ENCODE results near the gene PSME3.
"Not testable (repeated sequence)": the region's sequence is repeated elsewhere in the genome, so short reads cannot be mapped to it uniquely, and the experiment has no call there.

PSME3 gene

DNA sequence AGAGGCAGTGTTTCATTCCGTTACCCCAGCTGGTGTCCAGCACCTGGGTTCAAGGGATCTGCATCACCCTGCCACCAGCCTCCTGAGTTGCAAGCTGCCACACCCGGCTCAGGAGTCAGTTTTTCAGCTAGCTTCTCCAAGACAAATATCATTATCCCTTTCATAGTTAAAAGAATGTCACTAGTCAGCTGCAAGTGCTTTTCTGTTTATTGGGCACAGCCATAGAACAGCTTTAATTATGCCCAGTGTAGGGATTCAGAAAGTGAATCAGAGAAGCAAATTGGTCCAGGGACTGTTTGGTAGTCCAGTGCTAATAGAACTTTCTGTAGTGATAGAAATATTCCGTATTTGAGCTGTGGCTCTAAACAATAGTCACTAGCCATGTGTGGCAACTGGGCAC is 14.9 kb downstream of the PSME3 start:
- DNase-seq (ENCODE audit: low spot score in 2 of 2), result no peak
- Mint-ChIP-seq H3K27ac (ENCODE audit: low read depth) (no peak overlapping the region), H3K4me1 (peaks cover 9% of the 10 kb centered on the region), H3K36me3 (ENCODE audit: insufficient read depth) (peaks cover 7% of the 10 kb centered on the region), H3K9me3 (no peaks in the 10 kb centered on the region), H3K4me3 (no peak overlapping the region), H3K27me3 (peaks cover 10% of the 10 kb centered on the region)
- no peak for ATAC-seq (replicated peaks; ENCODE audit: extremely low read depth, poor library complexity, severe bottlenecking)

DNA sequence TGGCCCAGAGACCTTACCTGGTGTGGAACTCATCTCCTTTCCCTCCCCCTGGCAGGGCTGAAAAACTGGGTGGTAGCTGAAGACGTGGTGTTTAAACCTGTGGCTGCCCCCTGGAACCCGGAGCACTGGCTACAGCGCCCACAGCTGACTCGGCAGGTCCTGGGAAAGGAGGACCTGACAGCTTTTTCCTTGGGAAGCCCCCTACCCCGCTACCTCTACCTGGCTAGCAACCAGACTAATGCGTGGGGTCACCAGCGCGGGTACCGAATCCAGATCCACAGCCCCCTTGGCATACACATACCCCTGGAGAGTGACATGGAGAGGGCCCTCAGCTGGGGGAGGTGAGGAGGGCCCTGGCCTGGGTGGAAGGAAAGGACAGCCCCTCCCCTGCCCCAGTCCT is 15.8 kb downstream of the PSME3 start:
- H3K36me3 Mint-ChIP-seq (ENCODE audit: insufficient read depth), result peaks cover 1% of the 10 kb centered on the region
- ATAC-seq (replicated peaks; ENCODE audit: extremely low read depth, poor library complexity, severe bottlenecking) (no peak), DNase-seq (ENCODE audit: low spot score in 2 of 2) (no peak)
- H3K4me1 Mint-ChIP-seq, result peaks cover 9% of the 10 kb centered on the region
- H3K27me3 Mint-ChIP-seq, result peaks cover 19% of the 10 kb centered on the region
- no peaks in the 10 kb centered on the region for H3K9me3 Mint-ChIP-seq
- no peak overlapping the region for H3K27ac Mint-ChIP-seq (ENCODE audit: low read depth)
- H3K4me3 Mint-ChIP-seq, result no peak overlapping the region

DNA sequence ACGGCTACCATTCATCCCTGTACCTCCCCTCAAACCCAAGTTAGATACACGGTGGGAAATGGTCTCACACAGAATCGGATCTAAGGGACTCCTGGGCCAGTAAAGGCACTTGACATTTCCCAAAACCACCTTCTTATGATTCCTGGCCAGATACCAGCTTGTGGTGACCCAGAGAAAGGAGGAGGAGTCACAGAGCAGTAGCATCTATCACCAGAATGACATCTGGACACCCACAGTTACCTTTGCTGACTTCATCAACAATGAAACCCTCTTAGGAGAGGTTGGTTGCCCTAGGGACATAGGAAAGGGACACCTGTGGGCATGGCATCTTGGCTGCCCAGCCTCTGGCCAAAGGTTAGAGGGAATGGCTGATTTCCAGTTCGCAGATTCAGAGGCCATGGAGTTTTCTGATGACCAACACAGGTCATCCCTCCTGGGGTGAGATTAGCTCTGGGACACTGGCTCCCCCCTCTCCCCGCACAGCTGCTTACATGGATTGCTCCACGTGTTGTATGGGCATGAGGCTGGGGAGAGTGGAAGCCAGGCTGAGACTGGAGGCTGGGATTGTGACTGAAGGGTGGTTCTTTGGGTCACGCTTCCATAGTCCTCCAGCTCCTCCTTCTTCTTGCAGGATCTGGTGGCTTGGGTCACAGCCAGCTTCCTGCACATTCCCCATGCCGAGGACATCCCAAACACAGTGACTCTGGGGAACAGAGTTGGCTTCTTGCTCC is 16.4 kb downstream of the PSME3 start:
- Mint-ChIP-seq H3K4me3 (no peak overlapping the region), H3K27ac (ENCODE audit: low read depth) (no peak overlapping the region), H3K27me3 (peaks cover 25% of the 10 kb centered on the region), H3K36me3 (ENCODE audit: insufficient read depth) (peaks cover 1% of the 10 kb centered on the region), H3K9me3 (no peaks in the 10 kb centered on the region), H3K4me1 (peaks cover 9% of the 10 kb centered on the region)
- DNase-seq (ENCODE audit: low spot score in 2 of 2) (no peak), ATAC-seq (replicated peaks; ENCODE audit: extremely low read depth, poor library complexity, severe bottlenecking) (no peak)

DNA sequence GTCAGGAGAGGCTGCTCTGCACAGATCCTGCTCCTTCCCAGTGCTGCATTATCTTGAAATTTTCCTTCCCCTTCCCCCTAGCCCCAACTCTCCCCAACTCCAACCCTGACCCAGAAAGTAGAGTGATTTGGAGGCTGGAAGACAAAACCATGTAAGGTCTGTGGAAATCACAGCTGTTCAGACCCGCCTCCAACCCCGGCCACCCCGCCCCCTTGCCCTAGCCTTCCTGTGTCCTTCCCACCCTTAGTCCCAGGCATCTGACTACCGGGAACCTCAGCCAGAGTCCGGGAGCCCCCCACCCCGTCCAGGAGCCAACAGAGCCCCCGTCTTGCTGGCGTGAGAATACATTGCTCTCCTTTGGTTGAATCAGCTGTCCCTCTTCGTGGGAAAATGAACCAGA is 17.8 kb downstream of the PSME3 start, which contains the start of gene AOC3:
Gene AOC3 (plus strand): TSS at position 246 of the 400 bp plus-strand sequence. CDS start 145 bp downstream, at position 391.
- DNase-seq (ENCODE audit: low spot score in 2 of 2), result no peak
- H3K27ac Mint-ChIP-seq (ENCODE audit: low read depth), result no peak within 1 kb of the TSS
- H3K27me3 Mint-ChIP-seq, result peaks cover 25% of the 10 kb centered on the region
- peaks cover 2% of the 10 kb centered on the region for H3K4me1 Mint-ChIP-seq
- ATAC-seq (replicated peaks; ENCODE audit: extremely low read depth, poor library complexity, severe bottlenecking), result no peak
- H3K4me3 Mint-ChIP-seq, result no peak within 1 kb of the TSS
- H3K36me3 Mint-ChIP-seq (ENCODE audit: insufficient read depth), result peaks cover 1% of the 10 kb centered on the region
- H3K9me3 Mint-ChIP-seq, result no peaks in the 10 kb centered on the region

DNA sequence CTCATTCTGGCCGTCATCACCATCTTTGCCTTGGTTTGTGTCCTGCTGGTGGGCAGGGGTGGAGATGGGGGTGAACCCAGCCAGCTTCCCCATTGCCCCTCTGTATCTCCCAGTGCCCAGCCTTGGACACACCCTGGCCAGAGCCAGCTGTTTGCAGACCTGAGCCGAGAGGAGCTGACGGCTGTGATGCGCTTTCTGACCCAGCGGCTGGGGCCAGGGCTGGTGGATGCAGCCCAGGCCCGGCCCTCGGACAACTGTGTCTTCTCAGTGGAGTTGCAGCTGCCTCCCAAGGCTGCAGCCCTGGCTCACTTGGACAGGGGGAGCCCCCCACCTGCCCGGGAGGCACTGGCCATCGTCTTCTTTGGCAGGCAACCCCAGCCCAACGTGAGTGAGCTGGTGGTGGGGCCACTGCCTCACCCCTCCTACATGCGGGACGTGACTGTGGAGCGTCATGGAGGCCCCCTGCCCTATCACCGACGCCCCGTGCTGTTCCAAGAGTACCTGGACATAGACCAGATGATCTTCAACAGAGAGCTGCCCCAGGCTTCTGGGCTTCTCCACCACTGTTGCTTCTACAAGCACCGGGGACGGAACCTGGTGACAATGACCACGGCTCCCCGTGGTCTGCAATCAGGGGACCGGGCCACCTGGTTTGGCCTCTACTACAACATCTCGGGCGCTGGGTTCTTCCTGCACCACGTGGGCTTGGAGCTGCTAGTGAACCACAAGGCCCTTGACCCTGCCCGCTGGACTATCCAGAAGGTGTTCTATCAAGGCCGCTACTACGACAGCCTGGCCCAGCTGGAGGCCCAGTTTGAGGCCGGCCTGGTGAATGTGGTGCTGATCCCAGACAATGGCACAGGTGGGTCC is 18.4 kb downstream of the PSME3 start:
- not testable (repeated sequence) for DNase-seq (ENCODE audit: low spot score in 2 of 2); H3K4me3 Mint-ChIP-seq; H3K36me3 Mint-ChIP-seq (ENCODE audit: insufficient read depth); H3K27ac Mint-ChIP-seq (ENCODE audit: low read depth); H3K4me1 Mint-ChIP-seq; H3K9me3 Mint-ChIP-seq; ATAC-seq (replicated peaks; ENCODE audit: extremely low read depth, poor library complexity, severe bottlenecking)
- peaks cover 30% of the 10 kb centered on the region for H3K27me3 Mint-ChIP-seq

DNA sequence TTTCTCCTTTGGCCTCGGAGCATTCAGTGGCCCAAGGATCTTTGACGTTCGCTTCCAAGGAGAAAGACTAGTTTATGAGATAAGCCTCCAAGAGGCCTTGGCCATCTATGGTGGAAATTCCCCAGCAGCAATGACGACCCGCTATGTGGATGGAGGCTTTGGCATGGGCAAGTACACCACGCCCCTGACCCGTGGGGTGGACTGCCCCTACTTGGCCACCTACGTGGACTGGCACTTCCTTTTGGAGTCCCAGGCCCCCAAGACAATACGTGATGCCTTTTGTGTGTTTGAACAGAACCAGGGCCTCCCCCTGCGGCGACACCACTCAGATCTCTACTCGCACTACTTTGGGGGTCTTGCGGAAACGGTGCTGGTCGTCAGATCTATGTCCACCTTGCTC is 19.2 kb downstream of the PSME3 start:
- DNase-seq (ENCODE audit: low spot score in 2 of 2) (no peak), ATAC-seq (replicated peaks; ENCODE audit: extremely low read depth, poor library complexity, severe bottlenecking) (no peak)
- Mint-ChIP-seq H3K4me3 (no peak overlapping the region), H3K27ac (ENCODE audit: low read depth) (no peak overlapping the region), H3K9me3 (no peaks in the 10 kb centered on the region), H3K4me1 (no peaks in the 10 kb centered on the region), H3K36me3 (ENCODE audit: insufficient read depth) (no peaks in the 10 kb centered on the region), H3K27me3 (peaks cover 37% of the 10 kb centered on the region)

DNA sequence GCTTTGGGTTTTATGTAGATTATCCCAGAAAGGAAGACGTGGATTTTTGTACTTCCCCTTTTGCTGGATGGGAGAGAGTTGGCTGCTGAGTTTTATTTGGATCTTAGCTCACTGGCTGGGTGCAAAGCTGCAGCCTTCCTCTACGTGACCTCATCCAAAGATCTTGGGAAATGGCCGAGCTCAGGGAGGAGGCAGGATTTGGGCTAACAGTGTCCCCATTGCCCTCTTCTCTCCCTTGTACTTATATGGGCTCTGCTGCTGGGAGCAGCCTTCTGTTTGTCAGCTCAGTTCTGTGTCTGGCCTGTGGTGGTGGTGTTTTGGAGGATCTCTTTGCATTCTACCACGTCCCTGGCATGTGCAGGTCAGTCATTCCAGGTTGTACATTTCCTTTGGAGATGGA is 19.8 kb downstream of the PSME3 start:
- DNase-seq (ENCODE audit: low spot score in 2 of 2) (no peak), ATAC-seq (replicated peaks; ENCODE audit: extremely low read depth, poor library complexity, severe bottlenecking) (no peak)
- Mint-ChIP-seq H3K27me3 (peaks cover 39% of the 10 kb centered on the region), H3K4me1 (no peaks in the 10 kb centered on the region), H3K36me3 (ENCODE audit: insufficient read depth) (no peaks in the 10 kb centered on the region), H3K9me3 (no peaks in the 10 kb centered on the region), H3K27ac (ENCODE audit: low read depth) (no peak overlapping the region), H3K4me3 (no peak overlapping the region)

DNA sequence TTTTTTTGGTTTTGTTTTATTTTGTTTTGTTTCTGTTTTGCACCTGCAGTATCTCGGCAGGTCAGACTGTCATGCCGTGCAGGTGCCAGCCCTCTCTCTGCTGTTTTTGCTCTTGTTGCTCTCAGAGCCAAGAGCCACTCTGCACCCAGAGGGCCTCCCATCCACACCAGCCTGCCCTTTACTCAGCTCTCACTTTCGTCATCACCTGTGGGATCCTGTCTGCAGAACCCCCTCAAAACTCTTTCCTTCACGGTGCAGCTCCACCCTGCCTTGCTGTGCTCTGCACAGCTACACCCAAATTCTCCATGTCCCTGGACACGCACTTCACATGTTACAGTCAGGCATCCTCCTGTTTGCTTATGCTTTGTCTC is 20.4 kb downstream of the PSME3 start:
- peaks cover 44% of the 10 kb centered on the region for H3K27me3 Mint-ChIP-seq
- H3K36me3 Mint-ChIP-seq (ENCODE audit: insufficient read depth), result no peaks in the 10 kb centered on the region
- H3K9me3 Mint-ChIP-seq, result no peaks in the 10 kb centered on the region
- ATAC-seq (replicated peaks; ENCODE audit: extremely low read depth, poor library complexity, severe bottlenecking), result no peak
- no peak overlapping the region for H3K4me3 Mint-ChIP-seq
- no peak overlapping the region for H3K27ac Mint-ChIP-seq (ENCODE audit: low read depth)
- DNase-seq (ENCODE audit: low spot score in 2 of 2), result no peak
- no peaks in the 10 kb centered on the region for H3K4me1 Mint-ChIP-seq

DNA sequence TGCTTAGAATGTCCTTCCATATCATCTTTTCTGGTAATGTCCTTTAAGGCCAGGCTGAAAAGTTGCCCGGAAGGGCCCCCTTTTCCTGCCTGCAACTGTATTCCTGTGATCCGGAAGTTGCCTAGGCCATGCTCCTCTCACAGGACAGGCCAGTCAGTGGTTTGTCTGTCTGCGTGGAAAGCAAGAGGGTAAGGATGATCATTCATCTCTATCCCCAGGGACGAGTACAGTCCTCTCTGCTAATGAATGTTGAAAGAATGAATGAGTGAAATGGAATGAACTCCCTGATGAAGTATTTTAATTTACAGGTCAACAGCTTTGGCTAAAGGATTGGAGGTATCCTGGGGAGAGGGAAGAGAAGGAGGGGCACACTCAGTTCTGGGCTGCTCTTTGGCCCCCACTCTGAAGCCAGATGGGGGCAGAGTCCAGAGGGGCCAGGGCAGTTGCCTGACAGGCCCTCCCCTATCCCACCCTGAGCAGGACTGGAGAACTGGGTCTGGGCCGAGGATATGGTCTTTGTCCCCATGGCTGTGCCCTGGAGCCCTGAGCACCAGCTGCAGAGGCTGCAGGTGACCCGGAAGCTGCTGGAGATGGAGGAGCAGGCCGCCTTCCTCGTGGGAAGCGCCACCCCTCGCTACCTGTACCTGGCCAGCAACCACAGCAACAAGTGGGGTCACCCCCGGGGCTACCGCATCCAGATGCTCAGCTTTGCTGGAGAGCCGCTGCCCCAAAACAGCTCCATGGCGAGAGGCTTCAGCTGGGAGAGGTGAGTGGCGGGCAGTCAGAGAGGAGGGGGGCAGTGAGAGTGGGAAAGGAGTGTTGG is 21.0 kb downstream of the PSME3 start:
- Mint-ChIP-seq H3K4me1 (no peaks in the 10 kb centered on the region), H3K27ac (ENCODE audit: low read depth) (no peak overlapping the region), H3K4me3 (no peak overlapping the region), H3K9me3 (no peaks in the 10 kb centered on the region), H3K36me3 (ENCODE audit: insufficient read depth) (no peaks in the 10 kb centered on the region), H3K27me3 (peaks cover 44% of the 10 kb centered on the region)
- ATAC-seq (replicated peaks; ENCODE audit: extremely low read depth, poor library complexity, severe bottlenecking) (no peak), DNase-seq (ENCODE audit: low spot score in 2 of 2) (no peak)

DNA sequence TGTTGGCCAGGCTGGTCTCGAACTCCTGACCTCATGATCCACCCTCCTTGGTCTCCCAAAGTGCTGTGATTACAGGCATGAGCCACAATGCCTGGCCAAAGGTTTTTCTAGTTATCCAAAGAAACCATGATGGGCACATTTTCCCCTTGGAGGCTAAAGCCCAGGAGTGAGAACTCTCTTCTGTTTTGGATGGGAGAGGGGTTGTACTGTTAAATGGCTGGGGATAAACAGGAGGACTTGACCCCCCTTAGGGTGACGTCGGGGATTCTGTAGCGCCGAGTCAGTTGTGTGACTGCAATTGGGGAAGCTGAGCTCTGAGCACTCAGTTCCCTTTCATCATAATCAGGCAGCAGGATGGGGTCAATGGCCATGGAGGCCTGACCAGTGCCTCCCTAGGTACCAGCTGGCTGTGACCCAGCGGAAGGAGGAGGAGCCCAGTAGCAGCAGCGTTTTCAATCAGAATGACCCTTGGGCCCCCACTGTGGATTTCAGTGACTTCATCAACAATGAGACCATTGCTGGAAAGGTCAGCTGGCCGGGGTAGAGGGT is 21.9 kb downstream of the PSME3 start:
- no peaks in the 10 kb centered on the region for H3K9me3 Mint-ChIP-seq

DNA sequence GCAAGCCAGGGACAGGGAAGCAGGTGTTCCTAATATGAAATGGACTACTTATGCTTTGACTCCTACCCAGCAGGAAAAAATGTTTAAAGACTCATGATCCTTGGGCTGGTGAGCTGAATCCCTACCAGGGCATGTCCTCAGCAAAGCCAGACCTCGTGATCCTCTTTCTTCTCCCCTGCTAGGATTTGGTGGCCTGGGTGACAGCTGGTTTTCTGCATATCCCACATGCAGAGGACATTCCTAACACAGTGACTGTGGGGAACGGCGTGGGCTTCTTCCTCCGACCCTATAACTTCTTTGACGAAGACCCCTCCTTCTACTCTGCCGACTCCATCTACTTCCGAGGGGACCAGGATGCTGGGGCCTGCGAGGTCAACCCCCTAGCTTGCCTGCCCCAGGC is 22.9 kb downstream of the PSME3 start:
- H3K27me3 Mint-ChIP-seq, result peaks cover 44% of the 10 kb centered on the region
- not testable (repeated sequence) for DNase-seq (ENCODE audit: low spot score in 2 of 2); H3K9me3 Mint-ChIP-seq; H3K4me3 Mint-ChIP-seq; ATAC-seq (replicated peaks; ENCODE audit: extremely low read depth, poor library complexity, severe bottlenecking); H3K27ac Mint-ChIP-seq (ENCODE audit: low read depth); H3K4me1 Mint-ChIP-seq; H3K36me3 Mint-ChIP-seq (ENCODE audit: insufficient read depth)

More for the DNA sequence above, 21.9 kb downstream of the PSME3 start:
- Mint-ChIP-seq H3K36me3 (ENCODE audit: insufficient read depth) (no peaks in the 10 kb centered on the region), H3K27me3 (peaks cover 44% of the 10 kb centered on the region), H3K4me3 (no peak overlapping the region), H3K27ac (ENCODE audit: low read depth) (no peak overlapping the region), H3K4me1 (no peaks in the 10 kb centered on the region)
- DNase-seq (ENCODE audit: low spot score in 2 of 2) (no peak), ATAC-seq (replicated peaks; ENCODE audit: extremely low read depth, poor library complexity, severe bottlenecking) (no peak)

DNA sequence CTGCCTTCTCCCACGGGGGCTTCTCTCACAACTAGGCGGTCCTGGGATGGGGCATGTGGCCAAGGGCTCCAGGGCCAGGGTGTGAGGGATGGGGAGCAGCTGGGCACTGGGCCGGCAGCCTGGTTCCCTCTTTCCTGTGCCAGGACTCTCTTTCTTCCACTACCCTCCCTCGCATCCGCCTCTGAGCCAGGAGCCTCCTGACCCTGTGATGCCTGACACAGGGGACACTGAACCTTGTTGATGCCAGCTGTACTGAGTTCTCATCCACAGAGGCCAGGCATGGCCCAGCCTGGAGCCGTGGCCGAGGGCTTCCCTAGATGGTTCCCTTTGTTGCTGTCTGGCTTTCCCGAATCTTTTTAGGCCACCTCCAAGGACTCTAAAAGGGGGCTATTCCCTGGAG is 23.3 kb downstream of the PSME3 start:
- Mint-ChIP-seq H3K27ac (ENCODE audit: low read depth) (peak overlapping the region; percentile 61), H3K27me3 (peaks cover 44% of the 10 kb centered on the region)
- not testable (repeated sequence) for H3K4me3 Mint-ChIP-seq; DNase-seq (ENCODE audit: low spot score in 2 of 2); H3K36me3 Mint-ChIP-seq (ENCODE audit: insufficient read depth); H3K9me3 Mint-ChIP-seq; H3K4me1 Mint-ChIP-seq; ATAC-seq (replicated peaks; ENCODE audit: extremely low read depth, poor library complexity, severe bottlenecking)
